GM18517 (cell line): ENCODE results near the gene TXNIP.
A peak's percentile ranks its signal among the peaks of the same experiment; 100 is the strongest.
"Not testable (repeated sequence)": the region's sequence is repeated elsewhere in the genome, so short reads cannot be mapped to it uniquely, and the experiment has no call there.

ENCODE experiments used
- ATAC-seq: cut with Tn5 transposase; IDR thresholded peaks from one replicate; pipeline ENCODE4 v1.9.1; 2021; ENCODE audit warnings: mild to moderate bottlenecking, moderate library complexity; ENCODE audit not compliant: unreplicated experiment

Gene TXNIP, protein sequence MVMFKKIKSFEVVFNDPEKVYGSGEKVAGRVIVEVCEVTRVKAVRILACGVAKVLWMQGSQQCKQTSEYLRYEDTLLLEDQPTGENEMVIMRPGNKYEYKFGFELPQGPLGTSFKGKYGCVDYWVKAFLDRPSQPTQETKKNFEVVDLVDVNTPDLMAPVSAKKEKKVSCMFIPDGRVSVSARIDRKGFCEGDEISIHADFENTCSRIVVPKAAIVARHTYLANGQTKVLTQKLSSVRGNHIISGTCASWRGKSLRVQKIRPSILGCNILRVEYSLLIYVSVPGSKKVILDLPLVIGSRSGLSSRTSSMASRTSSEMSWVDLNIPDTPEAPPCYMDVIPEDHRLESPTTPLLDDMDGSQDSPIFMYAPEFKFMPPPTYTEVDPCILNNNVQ

DNA sequence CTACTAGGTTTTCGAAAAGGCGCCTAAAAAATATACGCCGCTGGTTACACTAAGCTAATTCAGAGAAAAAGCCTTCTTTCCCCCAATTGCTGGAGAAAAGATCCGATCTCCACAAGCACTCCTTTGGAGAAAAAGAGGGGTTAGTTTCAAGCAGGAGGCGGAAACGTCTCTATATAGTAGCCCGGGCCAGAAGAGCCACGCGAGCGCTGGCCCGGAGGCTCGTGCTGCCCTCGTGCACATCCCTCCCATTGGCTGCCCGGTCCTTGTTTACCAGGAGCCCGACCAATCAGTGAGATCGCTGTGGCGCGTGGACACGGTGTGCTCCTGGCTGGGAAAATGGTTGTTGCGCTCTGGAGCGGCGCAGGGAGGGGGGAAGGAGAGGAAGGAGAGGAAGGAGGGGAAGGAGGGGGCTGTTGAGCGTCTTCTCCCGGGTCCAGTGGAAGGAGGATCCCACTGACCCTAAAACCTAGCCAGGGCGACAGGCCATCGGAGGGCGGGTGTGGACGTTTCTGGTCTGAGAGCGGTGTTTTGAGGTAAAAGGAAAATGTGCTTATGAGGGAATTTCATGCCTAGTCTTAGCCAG lies at the start of gene TXNIP:
Gene TXNIP (minus strand): TSS at position 147 of the 583 bp plus-strand sequence. CDS start 313 bp downstream, outside the sequence.
- ATAC-seq = peak; percentile 72

DNA sequence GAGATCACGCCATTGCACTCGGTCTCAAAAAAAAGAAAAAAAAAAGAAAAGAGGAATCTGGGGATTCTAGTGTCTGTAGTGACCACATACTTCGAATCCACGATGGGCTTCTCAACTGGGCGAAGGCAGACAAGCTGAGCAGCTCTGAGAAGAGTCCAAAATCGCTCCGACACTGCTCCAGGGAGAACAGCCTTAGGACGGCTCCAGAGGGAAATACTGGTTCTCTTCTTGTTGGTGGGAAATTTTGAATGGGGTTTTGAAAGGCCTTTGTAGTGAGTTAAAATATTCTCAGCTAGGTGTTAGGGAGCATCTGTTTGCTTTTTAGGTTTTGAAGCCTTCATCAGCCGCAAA lies 43.4 kb upstream of the TXNIP start:
- no peak for ATAC-seq

DNA sequence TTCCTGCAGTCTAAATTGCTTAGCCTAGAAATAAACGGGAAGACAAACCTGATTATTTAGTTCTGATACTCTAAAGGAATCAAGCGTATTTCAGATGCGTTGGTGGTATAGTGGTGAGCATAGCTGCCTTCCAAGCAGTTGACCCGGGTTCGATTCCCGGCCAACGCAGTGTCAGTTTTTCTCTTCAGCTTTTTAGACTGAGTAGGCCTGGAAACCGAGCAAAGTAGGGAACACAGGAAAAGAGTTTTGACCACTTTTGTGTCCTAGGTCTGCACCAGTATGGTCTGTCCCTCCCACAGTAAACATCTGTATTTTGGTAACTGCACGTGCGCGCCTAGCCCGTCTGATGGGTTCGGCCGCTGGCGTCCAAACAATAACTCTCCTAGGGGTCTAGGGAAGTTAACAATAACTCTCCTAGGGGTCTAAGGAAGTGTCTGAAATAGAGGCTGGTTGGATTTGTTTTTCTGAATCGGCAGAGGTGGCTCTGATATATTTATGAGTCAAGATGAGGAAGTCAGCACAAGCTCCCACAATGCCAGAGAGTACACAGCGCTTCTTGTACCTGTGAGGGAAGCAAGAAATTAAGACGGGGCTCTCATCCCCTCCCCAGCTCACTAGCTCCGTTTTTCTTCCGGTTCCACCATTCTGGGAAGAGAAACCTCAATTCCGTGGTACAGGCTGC lies 40.7 kb upstream of the TXNIP start:
- ATAC-seq = peak; percentile 30

DNA sequence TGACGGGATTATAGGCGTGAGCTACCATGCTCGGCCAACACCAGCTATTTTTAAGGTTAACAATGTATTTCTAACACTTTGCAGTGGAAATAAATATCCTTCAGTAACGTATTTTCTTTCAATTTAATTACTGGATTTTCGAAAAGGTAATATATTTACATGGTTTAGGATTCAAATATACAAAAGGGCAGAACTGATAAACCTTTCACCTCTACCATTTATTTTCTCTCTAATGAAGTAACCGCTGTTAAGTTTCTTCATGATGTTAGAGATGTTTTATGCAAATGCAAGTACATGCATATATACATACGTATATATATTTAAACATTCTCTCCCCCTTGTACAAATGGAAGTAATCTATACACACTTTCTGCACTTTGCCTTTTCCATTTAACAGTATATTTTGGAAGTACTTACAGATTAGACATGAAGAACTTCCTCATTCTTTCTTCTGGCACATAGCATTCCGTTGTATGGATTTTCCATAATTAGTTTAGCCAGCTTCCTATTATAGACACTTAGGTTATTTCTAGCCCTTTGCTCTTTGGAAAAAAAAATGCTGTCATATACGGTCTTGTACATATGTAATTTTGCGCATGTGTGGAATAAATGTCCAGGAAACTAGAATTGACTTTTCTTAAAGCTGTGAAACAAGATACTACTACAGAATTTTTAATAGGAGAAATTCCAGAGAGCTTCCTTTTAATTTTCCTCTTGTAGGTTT lies 40.0 kb upstream of the TXNIP start:
- no peak for ATAC-seq

DNA sequence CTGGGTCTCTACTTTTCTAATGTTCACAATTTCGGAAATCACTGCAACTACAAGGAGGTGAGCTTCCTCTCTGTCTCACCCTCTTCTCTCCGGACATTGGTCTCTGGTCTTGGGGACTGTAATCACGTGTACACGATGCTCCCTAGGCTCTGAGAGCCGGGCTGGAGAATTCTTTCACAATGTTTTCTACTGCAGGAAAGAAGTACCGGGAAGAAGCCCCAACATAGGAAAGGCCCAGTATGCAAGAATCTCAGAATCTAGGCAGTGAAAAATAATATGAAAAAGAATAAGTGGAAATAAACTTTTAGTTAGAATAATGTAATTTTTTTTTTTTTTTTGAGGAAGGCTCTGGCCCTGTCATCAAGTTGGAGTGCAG lies 38.7 kb upstream of the TXNIP start:
- no peak for ATAC-seq

DNA sequence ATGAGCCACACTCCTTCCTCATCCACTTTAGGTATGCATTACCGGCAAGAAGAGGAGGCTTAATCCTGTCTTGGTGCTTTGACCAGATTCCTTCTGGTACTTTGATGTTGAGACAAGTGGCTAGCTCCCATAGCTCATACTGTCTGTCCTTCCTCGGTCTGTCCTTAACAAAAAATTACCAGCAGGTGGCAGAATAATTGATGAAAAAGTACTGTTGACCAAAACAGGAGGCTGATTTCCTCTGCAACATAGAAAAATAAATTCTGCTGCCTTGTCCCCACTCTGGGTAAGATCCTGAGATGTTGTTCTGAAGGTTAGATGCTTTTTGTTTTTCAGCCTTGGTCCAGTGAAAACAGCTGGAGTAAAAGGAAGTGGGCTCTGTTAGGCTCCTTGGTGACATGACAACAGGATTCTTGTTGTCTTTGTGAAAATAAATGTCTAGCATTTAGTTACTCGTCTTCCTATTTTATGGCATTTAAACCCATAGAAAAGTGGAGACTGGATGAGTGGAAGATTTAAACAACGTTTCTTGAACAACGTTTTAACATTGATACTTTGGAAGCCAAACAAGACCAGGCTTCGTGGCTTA lies 36.3 kb upstream of the TXNIP start:
- no peak for ATAC-seq

DNA sequence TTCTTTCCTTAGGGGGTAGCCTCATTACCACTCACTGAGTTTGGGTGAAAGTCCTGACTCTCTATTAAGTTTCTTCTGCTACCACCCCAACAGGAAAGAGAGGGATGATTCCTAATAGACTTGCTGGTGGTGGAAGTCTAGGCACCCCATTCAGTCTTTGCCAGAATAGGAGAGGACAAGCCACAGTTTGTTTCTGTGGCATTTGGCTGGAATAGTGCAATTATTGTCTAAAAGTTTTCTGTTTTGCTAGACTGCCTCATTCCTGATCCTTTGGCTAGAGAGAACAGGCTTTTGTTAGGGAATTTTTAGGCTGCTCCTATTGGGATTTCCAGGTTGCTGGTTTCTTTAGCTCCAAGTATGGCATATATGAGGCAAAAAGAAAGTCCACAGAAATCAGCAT lies 35.1 kb upstream of the TXNIP start:
- no peak for ATAC-seq

DNA sequence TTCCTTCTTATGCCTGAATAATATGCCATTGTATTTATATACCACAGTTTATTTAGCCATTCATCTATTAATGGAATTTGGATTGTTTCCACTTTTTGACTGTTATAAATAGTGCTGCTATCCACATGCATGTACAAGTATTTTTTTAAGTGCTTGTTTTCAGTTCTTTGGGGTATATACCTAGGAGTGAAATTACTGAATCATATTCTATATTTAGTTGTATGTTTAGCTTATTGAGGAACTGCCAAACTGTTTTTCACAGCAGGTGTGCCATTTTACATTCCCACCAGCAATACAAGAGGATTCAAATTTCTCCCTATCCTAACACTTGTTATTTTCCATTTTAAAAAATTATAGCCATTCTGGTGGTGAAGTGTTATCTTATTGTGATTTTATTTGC lies 32.7 kb upstream of the TXNIP start:
- no peak for ATAC-seq

DNA sequence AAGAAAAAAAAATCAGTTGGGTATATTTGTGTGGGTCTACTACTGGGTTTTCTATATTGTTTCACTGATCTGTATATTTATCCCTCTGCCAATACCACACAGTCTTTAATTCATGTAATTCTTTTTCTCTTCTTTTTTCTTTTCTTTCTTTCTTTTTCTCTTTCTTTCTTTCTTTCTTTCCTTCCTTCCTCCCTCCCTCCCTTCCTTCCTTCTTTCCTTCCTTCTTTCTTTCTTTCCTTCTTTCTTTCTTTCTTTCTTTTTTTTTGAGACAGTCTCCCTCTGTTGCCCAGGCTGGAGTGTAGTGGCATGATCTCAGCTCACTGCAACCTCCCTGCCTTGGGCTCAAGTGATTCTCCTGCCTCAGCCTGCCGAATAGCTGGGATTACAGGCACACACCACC lies 30.3 kb upstream of the TXNIP start:
- ATAC-seq = not testable (repeated sequence)

DNA sequence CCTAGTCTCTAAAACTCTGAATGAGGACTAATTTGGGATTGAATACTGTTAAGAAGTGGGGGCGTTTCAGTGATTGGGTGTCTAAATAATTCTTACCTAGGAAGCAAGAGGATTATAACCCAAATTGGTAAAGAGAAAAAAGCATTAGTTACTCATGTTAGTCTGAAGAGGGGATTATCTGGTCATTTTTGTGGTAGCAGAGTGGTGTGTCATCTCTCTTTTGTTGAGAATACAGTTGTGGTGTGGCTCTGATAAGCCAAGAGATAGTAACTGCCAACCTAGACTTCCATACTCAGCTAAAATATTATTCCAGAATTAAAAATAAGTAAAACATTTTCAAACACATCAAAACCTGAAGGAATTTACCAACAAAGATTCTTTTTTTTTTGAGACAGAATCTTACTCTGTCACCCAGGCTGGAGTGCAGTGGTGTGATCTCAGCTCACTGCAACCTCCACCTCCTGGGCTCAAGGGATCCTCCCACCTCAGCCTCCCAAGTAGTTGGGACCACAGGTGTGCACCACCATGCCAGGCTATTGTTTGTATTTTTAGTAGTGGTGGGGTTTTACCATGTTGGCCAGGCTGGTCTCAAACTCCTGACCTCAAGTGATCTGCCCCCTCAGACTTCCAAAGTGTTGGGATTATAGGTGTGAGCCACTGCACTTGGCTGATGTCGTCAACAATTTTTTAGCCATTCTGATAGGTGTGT lies 29.6 kb upstream of the TXNIP start:
- ATAC-seq = not testable (repeated sequence)

DNA sequence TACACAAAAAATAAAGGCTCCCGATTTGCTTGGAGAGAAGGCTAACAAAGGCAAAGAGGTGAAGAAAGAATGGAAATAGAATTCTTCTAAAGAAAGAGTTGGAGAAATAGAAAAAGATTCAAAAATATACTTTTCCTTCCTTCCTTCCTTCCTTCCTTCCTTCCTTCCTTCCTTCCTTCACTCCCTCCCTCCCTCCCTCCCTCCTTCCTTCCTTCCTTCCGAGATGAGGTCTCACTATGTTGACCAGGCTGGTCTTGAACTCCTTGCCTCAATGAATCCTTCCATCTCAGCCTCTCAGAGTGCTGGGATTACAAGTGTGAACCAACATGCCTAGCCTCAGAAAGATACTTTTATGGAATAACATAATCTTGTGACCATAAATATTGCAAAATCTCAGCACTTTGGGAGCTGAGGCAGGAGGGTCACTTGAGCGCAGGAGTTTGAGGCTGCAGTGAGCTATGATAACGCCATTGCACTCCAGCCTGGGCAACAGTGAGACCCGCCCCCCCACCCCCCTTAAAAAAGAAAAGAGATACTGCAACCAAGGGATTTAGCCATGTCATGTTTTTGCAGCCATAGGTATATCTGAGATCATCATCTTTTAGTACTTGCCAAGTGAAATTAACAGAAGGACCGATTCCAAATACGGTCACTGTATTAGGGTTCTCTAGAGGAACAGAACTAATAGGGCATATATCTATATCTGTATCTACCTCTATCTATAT lies 26.2 kb upstream of the TXNIP start:
- no peak for ATAC-seq

DNA sequence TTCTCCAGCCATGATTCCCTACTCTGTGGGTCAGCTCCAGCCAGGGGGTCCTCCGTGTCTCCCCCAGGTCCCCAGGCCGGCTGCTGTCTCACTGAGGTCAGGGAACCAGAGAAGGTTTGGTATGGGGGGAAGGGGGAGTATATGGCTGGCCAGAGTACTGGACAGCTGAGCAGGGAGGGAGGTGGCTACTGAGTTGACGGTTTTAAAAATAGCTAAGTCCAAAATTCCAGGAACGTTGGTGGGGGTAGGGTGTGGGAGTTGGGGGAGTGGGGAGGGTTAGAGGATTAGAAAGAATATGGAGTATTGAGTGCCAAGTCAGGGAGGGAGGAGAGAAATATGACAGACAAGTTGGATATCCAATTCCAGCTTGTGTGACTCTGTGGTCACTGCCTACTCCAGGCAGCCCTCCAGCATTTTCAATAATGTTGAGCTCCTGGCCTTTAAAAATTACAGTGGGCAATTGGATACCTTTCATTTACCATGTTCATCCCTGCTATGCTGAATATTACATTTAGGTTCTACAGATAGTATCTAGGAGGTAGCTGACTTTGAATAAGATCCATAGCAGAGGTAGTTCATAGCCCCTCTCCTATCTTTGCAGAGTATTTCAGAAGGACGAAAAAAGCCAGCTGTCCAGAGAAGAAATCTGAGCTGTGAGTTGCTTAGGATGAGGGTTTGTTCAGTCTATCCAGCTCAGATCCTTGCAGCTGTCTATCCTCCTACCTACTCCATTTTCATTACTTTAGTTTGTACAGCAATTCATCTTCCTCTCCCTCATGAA lies 25.4 kb upstream of the TXNIP start, which contains the start of gene HJV:
Gene HJV (minus strand): TSS at position 114 of the 781 bp plus-strand sequence. CDS start 1,504 bp downstream, outside the sequence.
- ATAC-seq = no peak

DNA sequence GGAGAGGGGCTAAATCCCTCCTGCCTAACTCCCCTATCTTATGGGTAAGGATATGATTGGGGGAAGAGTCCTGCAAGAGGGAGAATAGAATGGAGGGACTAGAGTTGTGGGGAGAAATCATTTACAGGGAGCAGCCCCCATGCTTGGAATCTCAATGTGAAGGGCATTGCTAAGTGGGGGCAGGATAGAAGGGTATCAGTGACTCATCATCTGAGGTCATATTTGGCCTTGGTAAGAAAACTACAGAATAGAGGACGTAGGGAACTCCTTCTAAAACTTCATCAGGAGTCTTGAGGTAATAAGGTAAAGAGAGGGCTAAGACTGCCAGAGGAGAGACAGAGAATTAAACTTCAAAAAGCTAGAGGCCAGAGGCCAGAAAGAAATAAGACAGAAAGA lies 24.7 kb upstream of the TXNIP start:
- no peak for ATAC-seq

DNA sequence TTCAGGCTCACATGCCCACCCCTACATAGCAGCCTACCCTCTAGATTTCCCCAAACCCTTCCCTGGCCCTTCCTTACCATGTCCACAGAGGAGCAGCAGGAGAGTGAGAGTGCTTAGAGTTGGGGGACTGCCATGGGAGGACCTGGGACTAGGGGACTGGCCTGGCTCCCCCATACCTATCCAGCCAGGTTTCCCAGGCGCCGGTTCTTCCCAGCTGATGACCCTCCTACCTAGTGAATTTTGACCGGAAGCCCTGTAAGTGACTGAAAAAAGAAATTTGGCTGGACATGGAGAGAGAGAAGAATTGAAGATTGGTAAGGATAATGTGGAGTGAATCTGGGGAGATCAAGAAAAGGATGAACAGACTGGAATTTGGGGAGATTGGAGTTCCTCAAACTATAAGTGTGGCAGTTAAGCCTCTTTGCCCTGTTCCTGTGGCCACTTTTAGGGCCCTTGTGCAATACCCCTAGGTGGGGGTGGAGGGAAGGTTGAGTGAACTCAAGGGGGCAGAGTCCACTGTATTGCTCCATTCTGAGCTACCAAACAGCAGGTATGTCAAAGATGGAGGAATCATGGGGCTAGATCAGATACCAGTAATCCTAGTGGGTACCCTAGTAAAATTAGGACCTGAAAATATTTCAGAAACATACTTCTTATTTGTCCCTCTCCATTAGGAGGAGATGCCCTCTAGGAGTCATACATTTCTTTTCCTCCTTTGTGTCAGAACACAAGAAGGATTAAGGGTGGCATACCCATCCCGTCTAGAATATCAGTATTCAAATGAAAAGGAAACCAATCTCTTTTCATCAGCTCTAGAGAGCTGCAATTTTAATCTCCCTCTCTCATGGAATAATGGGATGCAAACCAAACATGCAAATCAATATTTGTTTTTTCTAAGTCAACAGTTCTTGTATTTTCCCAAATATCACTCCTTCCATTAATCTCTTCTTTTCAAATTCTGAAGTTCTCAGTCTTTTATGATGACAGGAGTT lies 24.0 kb upstream of the TXNIP start:
- ATAC-seq = no peak

DNA sequence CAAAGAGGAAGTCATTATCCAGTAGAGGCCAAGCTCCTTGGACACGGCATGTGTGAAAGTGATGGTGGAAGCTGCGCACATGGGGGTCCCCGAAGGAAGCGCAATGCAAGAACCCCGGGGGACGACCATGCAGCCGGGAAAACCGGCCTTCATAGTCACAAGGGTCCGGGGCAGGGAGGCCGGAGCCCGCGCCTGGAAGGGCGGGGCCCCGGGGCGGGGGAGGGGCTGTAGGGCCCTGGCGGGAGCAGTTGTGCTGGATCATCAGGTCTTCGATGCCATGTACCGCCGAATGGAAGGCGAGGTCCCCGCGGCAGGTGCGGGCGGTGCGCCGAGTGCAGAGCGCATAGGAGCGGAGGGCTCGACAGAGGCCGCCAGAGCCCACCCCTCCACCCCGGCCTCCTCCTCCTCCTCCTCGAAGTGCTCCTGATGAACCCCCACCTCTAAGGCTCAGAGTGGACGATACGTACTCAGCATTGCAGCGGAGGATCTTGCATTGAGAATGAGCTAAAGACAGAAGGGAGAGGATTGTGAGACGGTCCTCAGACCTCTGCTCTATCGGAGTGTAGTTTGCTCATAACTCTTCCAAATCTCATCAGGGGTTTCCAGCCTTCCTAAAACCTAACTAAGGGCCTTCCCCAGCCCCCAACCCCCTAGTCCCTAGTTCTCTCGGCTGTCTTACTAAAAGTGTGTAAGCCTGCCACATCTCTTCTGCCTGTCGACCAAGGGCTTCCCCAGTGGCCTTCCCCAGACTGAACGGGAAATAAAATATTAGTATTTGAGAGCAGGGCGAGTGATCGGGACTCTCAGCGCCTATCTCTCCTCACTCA lies 23.1 kb upstream of the TXNIP start:
- no peak for ATAC-seq

DNA sequence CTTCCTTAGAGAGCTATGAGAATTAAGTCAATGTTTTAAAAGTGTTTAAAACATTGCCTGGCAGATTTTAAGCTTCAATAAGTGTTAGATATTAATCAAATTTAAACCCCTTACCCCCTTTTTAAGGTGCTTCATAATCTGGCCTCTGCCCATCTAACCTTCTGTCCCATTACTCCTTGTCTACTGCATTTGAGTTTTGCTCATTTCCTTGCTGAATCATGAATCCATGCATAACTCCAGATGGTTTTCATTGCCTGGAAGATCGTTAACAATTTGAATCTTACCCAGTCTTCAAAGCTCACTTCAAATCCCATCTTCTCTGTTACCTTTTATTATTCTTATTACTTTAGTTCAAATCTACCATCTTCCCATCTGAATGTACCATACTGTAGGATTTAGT lies 20.5 kb upstream of the TXNIP start:
- ATAC-seq = no peak

DNA sequence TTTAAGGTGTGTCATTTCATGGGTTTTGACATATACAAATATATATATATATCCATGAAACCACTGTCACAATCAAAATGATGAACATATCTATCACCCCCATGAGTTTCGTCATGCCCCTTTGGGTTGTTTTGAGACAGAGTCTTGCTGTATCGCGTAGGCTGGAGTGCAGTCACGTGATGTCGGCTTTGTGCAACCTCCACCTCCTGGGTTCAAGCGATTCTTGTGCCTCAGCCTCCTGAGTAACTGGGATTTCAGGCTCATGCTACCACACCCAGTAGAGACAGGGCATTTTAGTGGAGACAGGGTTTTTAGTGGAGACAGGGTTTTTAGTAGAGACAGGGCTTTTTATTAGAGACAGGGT lies 17.2 kb upstream of the TXNIP start:
- no peak for ATAC-seq
